RWPE1 (cell line): ENCODE results near the gene MED27.

Experiments
- CTCF ChIA-PET: fragments of 350-600 bp; sonication (Branson Sonifier 250); formaldehyde crosslinking; extraction: SDS; loops from one replicate; lab custom pipeline; 2021; lab: Yijun Ruan, JAX
- POLR2A ChIA-PET: fragments of 400-600 bp; formaldehyde crosslinking; extraction: SDS; loops from one replicate; lab custom pipeline; 2020; ENCODE audit warnings: antibody characterized with exemption; ENCODE audit not compliant: low non-redundant PET; lab: Yijun Ruan, JAX
- DNase-seq: peaks from one replicate; pipeline ENCODE4 v3.0.0; 2012; ENCODE audit warnings: low spot score
- H3K27ac ChIP-seq: fragments of 450-650 bp; 2 replicates; pipeline ENCODE4 v1.5.1; 2017
- TF ChIP-seq, protein P1 (sequence below): fragments of 450-650 bp; conservative IDR thresholded peaks from 2 replicates; pipeline ENCODE4 v1.5.1; 2017; ENCODE audit warnings: low read depth, mild to moderate bottlenecking

The MED27 gene

DNA sequence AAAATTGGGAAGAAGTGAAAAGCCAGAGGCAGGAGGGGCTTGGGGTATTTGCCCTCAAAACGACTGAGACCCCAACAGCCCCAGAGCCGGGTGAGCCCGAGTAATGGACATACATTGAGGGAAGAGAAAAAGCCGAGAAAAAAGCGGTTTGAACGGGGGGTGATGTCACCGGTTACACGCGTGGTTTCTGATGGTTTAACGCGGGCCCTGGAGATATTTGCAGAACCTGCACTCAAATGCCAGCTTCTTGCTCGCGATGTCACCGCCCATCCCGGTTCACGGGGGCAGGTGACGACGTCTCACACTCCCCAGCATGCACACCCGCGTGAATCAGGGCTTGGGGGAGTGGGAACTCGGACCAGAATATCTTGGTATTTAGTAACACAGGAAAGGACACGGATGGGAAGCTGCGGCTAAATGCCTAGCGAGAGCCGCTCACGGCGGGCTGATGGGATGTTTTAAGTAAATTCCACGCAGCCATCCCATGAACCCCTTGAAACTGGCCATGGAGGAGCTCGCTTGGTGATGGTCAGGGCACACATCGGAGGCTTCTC lies 237.8 kb downstream of the MED27 start:
- ChIA-PET POLR2A (no interaction called here), CTCF (interaction anchor here (0.7 kb wide), 1 partner anchor 1081 kb away, joined by 4 read pairs; no protein-coding TSS in a partner anchor)
- no peak overlapping the region for H3K27ac ChIP-seq
- no peak for DNase-seq
- TF ChIP-seq, protein P1, sequence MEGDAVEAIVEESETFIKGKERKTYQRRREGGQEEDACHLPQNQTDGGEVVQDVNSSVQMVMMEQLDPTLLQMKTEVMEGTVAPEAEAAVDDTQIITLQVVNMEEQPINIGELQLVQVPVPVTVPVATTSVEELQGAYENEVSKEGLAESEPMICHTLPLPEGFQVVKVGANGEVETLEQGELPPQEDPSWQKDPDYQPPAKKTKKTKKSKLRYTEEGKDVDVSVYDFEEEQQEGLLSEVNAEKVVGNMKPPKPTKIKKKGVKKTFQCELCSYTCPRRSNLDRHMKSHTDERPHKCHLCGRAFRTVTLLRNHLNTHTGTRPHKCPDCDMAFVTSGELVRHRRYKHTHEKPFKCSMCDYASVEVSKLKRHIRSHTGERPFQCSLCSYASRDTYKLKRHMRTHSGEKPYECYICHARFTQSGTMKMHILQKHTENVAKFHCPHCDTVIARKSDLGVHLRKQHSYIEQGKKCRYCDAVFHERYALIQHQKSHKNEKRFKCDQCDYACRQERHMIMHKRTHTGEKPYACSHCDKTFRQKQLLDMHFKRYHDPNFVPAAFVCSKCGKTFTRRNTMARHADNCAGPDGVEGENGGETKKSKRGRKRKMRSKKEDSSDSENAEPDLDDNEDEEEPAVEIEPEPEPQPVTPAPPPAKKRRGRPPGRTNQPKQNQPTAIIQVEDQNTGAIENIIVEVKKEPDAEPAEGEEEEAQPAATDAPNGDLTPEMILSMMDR: no peak

DNA sequence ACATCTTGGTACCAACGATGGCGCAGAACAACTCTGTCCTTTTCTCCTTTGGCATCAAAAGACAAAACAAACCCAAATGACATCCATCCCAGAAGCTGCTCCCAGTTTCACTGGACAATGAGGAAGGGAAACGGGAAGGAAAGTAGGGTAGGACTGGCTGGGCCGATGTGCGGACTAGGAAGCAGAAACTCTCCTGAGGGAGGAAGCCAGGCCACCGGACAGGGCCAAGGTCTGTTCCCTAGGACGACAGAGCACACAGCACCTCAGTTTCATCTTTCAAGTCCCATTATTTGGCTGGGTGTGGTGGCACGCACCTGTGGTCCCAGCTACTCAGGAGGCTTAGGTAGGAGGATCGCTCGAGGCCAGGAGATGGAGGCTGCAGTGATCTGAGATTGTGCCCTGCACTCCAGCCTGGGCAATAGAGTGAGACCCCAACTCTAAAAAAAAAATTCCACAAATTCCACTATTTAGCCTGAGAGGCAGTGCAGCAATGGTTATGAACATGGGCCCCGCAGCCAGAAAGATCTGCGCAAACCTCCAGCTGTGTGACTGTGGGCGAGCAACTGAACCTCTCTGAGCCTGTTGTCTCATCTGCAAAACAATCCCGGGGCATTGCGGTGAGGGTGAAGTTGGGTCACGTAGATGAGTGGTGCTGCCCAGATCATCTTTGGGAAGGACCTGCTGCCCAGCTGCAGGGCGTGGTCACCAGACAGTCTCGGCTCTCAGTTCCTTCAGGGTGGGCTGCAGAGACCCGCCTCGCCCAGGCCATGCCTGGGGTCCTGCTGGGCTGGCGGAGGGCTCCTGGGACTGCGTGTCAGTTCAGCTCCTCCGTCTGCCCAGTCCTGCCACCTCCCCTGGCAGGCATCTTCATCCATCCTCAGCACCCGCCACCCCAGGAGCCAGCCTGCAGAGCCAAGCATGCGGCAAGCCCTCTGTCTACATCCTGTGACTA lies 238.6 kb downstream of the MED27 start:
- H3K27ac ChIP-seq: no peak overlapping the region
- TF ChIP-seq, protein P1: no peak
- no peak for DNase-seq
- ChIA-PET CTCF (interaction anchor here (0.6 to 0.9 kb wide), 4 partner anchors 9 to 1081 kb away, joined by 3 to 4 read pairs (median 4); no protein-coding TSS in a partner anchor), POLR2A (no interaction called here)

DNA sequence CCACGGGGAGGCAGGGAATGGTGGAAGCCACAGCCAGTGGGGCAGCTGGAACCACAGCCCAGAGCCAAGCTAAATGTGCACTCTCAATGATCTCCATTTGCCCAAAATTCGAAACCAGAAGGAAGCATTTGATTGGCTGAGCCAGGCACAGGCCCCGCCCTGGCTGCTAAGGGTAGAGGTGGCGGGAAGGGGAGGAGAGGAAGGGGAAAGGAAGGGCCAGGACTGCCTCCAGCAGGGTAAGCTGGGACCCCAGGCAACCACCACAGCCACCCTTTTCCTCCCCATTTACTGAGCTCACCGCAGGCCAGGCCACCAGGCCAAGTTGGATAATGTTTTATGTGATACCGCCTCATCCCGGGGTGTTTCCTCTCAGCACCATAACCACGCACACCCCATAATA lies 239.4 kb downstream of the MED27 start:
- H3K27ac ChIP-seq: no peak overlapping the region
- CTCF ChIA-PET: interaction anchor here (0.6 to 1.1 kb wide), 5 partner anchors 10 to 444 kb away, joined by 3 to 4 read pairs (median 4); no protein-coding TSS in a partner anchor
- no peak for DNase-seq
- POLR2A ChIA-PET: no interaction called here
- TF ChIP-seq, protein P1: no peak

DNA sequence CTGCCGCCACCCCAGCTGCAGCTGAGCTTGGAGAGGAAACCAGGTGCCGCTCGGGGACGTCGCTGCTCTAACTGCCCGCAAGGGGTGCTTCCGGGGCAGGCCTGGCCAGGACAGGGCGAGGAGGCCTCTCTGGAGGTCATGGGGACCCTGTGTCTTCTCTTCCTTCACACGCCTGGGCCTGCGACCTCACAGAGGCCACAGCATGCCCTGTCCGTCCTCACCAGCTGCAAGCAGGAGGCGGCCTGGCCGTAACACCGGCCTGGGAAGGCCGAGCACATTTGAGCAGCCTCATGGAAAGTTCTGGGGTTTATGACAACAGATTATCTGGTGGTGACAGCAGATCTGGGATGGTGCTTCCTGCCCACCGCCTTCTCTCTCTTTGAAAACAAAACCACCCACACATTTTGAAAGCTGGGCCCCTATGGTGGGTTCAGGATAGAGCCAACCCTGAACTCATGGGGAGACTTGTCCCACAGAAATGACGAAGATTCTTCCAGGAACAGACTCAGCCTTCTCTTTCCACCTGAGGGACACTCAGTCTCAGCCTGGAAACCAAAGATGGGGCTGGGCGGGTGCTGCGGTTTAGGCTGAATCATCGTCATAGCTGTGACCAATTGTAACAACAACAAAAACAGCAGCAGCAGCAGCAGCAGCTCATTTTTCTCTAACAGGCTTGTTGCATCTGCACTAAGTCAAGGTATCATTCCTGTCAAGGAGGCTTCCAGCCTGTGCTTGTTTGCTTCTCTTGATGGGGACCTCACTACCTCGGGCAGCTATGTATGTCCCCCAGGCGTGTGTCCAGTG lies 240.2 kb downstream of the MED27 start:
- POLR2A ChIA-PET: no interaction called here
- DNase-seq: peak; percentile 80
- TF ChIP-seq, protein P1: no peak
- no peak overlapping the region for H3K27ac ChIP-seq
- CTCF ChIA-PET: interaction anchor here (0.6 to 1.1 kb wide), 3 partner anchors 23 to 258 kb away, joined by 3 to 4 read pairs (median 3); no protein-coding TSS in a partner anchor

DNA sequence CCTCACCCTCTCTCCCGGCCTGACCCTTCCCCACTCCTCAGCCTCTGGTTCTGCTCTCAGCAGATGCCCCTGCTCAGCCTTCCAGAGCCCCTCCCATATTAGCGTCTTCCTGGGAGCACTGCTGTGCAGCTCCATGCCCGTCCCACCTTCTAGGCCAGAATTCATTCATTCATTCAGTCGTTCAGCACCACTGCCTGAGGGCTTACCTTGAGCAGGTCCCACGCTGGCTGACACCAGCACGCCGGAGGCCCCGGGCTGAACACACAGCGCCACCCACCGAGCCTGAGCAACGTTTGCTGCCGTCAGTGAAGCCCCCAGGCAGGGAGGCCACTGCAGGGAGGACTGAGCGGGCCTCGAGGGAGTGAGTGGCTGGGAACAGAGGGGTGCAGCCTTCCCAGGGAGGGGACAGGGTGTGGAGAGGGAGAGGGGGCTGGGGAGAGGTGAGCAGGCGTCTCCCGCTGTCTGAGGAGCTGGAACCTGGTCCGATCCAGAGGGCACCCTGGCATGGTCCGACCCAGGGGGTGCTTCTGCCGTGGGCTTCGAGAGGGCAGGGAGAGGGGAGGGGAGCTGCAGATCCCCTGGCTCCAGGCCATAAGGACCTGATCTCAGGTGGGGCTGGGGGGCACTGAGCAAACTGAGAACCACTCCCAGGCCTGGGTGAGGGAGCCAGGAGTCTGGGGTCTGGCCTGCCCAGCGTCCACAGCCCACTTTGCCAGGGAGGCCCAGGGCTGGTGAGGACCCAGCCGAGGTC lies 241.0 kb downstream of the MED27 start:
- ChIA-PET CTCF (interaction anchor here (0.8 to 1.1 kb wide), 3 partner anchors 12 to 398 kb away, joined by 3 to 4 read pairs (median 3); no protein-coding TSS in a partner anchor), POLR2A (no interaction called here)

More for the DNA sequence above, 241.0 kb downstream of the MED27 start:
- no peak for DNase-seq
- no peak overlapping the region for H3K27ac ChIP-seq
- TF ChIP-seq, protein P1: no peak
